Measurements from ENCODE around the gene IGLL5. TPM values are rescaled to one million over a fixed set of nuclear protein-coding genes. Genes with fewer than 3 reads are reported as not detected.
A peak's percentile ranks its signal among the peaks of the same experiment; 100 is the strongest.

IGLL5 gene
- total RNA-seq, 4 donors from 2014 or later: 1.1 to 35.5 (median 6.0) TPM; not detected in 1

DNA sequence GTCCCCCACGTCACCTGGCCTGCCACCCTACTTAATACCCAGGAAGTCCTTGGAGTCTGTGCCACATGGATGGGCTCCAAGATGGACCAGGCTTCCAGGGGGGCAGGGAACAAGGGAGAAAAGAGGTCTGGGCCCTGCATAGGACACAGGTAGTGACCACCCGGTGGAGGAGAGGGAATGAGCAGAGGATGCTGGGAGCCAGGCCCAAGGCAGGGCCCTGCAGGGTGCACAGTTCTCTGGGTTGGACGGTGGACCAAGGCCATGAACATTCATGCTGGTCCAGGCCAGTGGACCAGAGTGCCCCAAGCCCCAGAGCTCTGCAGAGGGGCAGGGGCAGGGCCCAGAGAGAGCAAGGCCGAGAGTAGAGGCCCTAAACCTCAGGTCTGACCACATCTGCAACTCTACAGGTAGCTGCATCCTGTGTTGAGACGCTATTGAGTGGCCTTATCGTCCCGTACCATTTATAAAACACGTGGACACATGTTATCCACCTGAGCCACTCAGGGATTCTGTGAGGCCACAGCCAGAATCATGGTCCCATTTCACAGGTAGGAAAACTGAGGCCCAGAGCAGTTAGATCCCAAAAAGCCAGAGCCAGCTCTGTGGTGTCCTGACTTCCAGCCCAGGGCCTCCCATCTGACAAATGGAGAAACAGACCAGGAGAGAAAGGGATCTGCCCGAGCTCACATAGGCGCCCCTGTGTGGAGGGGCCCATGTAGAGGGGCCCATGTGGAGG is 46.4 kb downstream of the IGLL5 start:
- Histone ChIP-seq H3K36me3 (no peaks in the 10 kb centered on the region), H3K4me1 (peaks cover 0 to 37% (median 8%) of the 10 kb centered on the region in 4 donors), H3K27ac (peak overlapping the region in 1 of 4 donors; percentile 75), H3K27me3 (no peaks in the 10 kb centered on the region), H3K9me3 (no peaks in the 10 kb centered on the region), H3K4me3 (no peak overlapping the region)
- TF ChIP-seq, protein P1, sequence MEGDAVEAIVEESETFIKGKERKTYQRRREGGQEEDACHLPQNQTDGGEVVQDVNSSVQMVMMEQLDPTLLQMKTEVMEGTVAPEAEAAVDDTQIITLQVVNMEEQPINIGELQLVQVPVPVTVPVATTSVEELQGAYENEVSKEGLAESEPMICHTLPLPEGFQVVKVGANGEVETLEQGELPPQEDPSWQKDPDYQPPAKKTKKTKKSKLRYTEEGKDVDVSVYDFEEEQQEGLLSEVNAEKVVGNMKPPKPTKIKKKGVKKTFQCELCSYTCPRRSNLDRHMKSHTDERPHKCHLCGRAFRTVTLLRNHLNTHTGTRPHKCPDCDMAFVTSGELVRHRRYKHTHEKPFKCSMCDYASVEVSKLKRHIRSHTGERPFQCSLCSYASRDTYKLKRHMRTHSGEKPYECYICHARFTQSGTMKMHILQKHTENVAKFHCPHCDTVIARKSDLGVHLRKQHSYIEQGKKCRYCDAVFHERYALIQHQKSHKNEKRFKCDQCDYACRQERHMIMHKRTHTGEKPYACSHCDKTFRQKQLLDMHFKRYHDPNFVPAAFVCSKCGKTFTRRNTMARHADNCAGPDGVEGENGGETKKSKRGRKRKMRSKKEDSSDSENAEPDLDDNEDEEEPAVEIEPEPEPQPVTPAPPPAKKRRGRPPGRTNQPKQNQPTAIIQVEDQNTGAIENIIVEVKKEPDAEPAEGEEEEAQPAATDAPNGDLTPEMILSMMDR (IDR thresholded peaks at IDR 0.05): no peak
- TF ChIP-seq POLR2A (IDR thresholded peaks at IDR 0.05): no peak
- DNase-seq: no peak

DNA sequence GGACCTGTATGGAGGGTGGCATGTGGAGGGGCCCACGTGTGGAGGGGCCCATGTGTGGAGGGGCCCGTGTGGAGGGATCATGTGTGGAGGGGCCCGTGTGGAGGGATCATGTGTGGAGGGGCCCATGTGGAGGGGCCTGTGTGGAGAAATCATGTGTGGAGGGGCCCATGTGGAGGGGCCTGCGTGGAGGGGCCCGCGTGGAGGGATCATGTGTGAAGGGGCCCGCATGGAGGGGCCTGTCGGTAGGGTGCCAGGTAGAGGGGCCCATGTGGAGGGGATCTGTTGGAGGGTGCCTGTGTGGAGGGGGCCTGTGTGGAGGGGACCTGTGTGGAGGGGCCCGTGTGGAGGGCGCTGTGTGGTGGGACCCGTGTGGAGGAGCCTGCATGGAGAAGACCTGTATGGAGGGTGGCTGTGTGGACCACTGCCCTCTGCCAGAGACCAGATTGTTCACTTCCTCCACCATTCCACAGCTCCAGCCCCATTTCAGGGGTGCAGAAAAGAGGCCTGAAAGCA is 47.0 kb downstream of the IGLL5 start:
- TF ChIP-seq POLR2A (IDR thresholded peaks at IDR 0.05): no peak
- TF ChIP-seq, protein P1 (IDR thresholded peaks at IDR 0.05): no peak
- no peak for DNase-seq
- peak overlapping the region in 1 of 4 donors; percentile 75 for H3K27ac ChIP-seq

DNA sequence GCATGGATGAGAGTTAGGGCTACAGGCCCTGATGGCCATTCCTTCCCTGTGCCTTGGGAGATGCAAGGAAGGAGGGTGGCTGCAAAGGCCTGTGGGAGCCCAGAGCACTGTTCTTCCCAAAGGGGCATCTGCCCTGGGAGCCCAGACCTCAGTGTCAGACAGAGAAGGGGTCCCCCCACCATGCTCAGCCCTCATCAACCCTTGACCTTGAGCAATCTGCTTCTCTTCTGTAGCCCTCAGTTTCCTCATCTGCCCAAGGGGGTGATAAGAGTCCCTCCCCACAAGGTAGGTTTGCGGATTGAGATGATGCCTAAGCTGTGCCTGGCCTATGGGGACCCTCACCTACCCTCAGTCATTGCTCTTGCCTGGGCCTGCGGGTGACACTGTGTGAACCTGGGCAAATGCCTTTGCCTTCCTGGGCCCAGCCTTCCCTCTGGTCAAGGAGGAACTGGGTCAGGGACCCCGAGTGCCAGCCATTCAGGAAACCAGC is 47.5 kb downstream of the IGLL5 start:
- TF ChIP-seq POLR2A (IDR thresholded peaks at IDR 0.05): no peak
- TF ChIP-seq, protein P1 (IDR thresholded peaks at IDR 0.05): no peak
- H3K4me1 ChIP-seq: peaks cover 0 to 26% (median 8%) of the 10 kb centered on the region in 4 donors
- peak overlapping the region in 1 of 4 donors; percentile 75 for H3K27ac ChIP-seq
- DNase-seq: no peak
- H3K27me3 ChIP-seq: no peaks in the 10 kb centered on the region
- no peaks in the 10 kb centered on the region for H3K36me3 ChIP-seq
- no peak overlapping the region for H3K4me3 ChIP-seq
- no peaks in the 10 kb centered on the region for H3K9me3 ChIP-seq

More for the DNA sequence above, 47.0 kb downstream of the IGLL5 start:
- Histone ChIP-seq H3K4me3 (no peak overlapping the region), H3K4me1 (peaks cover 0 to 31% (median 8%) of the 10 kb centered on the region in 4 donors), H3K36me3 (no peaks in the 10 kb centered on the region), H3K9me3 (no peaks in the 10 kb centered on the region), H3K27me3 (no peaks in the 10 kb centered on the region)

DNA sequence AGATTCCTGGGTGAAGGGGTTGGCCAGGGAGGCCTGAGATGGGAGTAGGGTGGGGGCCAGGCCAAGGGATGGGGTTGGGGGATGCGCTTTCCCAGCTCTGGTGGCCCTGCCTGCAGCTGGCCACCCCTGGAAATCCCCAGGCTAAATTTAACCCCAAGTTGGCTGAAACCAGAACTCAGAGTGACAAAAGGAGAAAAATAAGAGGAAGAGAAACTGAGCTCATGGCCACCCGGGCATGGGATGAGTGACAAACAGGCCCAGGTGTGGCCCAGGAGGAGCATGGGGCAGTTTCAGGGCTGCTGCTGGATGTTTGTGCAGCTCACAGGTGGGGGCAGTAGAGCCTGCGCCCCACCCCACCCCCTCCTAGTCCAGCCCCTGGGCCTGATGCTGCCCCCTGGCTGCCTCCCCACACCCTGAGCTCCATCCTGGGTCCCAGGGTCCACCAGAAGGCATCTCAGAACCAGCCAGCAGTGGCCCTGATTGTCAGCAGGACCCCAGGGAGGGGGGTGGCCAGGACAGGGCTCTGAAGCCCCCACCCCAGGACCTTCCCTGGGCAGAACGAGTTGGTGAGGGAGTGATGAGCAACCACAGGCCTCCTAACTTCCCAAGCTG is 48.0 kb downstream of the IGLL5 start:
- no peaks in the 10 kb centered on the region for H3K36me3 ChIP-seq
- peak overlapping the region in 2 of 4 donors; percentile 36 to 75 for H3K27ac ChIP-seq
- H3K4me1 ChIP-seq: peaks cover 0 to 23% (median 8%) of the 10 kb centered on the region in 4 donors
- DNase-seq: peak in 2 of 3 donors; percentile 90 to 91
- no peak for TF ChIP-seq POLR2A (IDR thresholded peaks at IDR 0.05)
- TF ChIP-seq, protein P1 (IDR thresholded peaks at IDR 0.05): peak in 3 of 6 experiments; percentile 4 to 51 (median 44)
- no peaks in the 10 kb centered on the region for H3K9me3 ChIP-seq
- H3K27me3 ChIP-seq: no peaks in the 10 kb centered on the region
- H3K4me3 ChIP-seq: no peak overlapping the region

DNA sequence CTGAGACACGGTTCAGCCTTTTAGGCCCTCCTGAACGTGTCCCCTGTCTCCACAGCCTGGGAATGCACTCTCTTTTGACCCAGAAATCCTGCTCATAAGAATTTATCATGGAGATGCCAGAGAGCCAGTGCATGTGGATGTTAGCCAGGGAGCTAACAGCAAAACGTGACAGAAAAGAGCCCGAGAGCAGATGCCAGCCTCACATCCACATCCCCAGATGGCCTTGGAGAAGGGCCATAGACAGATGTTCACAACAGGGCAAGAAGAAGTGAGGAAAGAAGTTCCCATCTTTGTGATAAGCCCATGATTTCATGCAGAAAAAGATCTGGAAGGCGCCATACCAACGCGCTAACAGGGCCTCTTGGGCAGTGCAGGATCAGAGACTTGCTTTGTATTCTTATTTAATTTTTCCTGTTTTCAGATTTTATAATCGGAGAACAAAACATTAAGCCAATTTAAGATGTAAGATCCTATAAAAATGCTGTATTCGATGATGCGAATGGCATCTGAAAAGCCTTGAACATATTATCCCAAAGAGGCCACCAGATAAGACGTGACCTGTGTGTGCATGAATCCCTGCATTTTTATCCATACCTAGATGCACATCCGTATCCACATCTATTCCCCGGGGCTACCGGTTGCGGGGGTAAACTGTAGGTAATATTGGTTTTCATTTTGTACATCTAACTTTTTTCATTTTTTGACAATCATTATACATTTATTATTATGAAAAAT is 48.7 kb downstream of the IGLL5 start:
- no peaks in the 10 kb centered on the region for H3K27me3 ChIP-seq
- no peaks in the 10 kb centered on the region for H3K36me3 ChIP-seq
- DNase-seq: no peak
- peak overlapping the region in 2 of 4 donors; percentile 36 to 75 for H3K27ac ChIP-seq
- H3K9me3 ChIP-seq: no peaks in the 10 kb centered on the region
- no peak for TF ChIP-seq POLR2A (IDR thresholded peaks at IDR 0.05)
- TF ChIP-seq, protein P1 (IDR thresholded peaks at IDR 0.05): no peak
- H3K4me1 ChIP-seq: peaks cover 0 to 21% (median 8%) of the 10 kb centered on the region in 4 donors
- no peak overlapping the region for H3K4me3 ChIP-seq

Data from Peyer's patch (tissue), 4 donors.